Embryonic facial prominence (tissue), 1 donor: ENCODE measurements around the gene WFIKKN2.
"Not testable (repeated sequence)": the region's sequence is repeated elsewhere in the genome, so short reads cannot be mapped to it uniquely, and the experiment has no call there.

Experiments
- DNase-seq: peaks from one replicate; pipeline ENCODE4 v3.0.0-alpha.2; 2016; ENCODE audit errors: extremely low spot score

WFIKKN2 gene

GRCh38 chr17:50835301-50836234, at the start of gene WFIKKN2:
Gene WFIKKN2, plus strand, starts transcription at chr17:50835586. Its CDS starts 352 bp downstream, at chr17:50835938.
- no peak for DNase-seq

GRCh38 chr17:50785946-50786570, 49.3 kb upstream of the WFIKKN2 start:
- no peak for DNase-seq

GRCh38 chr17:50787106-50787505, 48.3 kb upstream of the WFIKKN2 start:
- no peak for DNase-seq

- no peak for DNase-seq
Measured at GRCh38 chr17:50790618-50791017, 44.8 kb upstream of the WFIKKN2 start.

GRCh38 chr17:50792132-50792531, 43.3 kb upstream of the WFIKKN2 start:
- DNase-seq = no peak

GRCh38 chr17:50793007-50793406, 42.4 kb upstream of the WFIKKN2 start:
- DNase-seq = no peak

GRCh38 chr17:50794361-50794760, 41.0 kb upstream of the WFIKKN2 start:
- no peak for DNase-seq

- no peak for DNase-seq
Measured at GRCh38 chr17:50797135-50797810, 38.1 kb upstream of the WFIKKN2 start.

GRCh38 chr17:50798424-50799288, 36.7 kb upstream of the WFIKKN2 start:
- no peak for DNase-seq

- DNase-seq = no peak
Measured at GRCh38 chr17:50799582-50799981, 35.8 kb upstream of the WFIKKN2 start.

- DNase-seq = no peak
Measured at GRCh38 chr17:50800196-50800700, 35.1 kb upstream of the WFIKKN2 start.

GRCh38 chr17:50802609-50803571, 32.5 kb upstream of the WFIKKN2 start:
- DNase-seq = no peak

- no peak for DNase-seq
Measured at GRCh38 chr17:50803676-50804075, 31.7 kb upstream of the WFIKKN2 start.

- not testable (repeated sequence) for DNase-seq
Measured at GRCh38 chr17:50804749-50805475, 30.5 kb upstream of the WFIKKN2 start.

- no peak for DNase-seq
Measured at GRCh38 chr17:50805486-50805885, 29.9 kb upstream of the WFIKKN2 start.

- DNase-seq = no peak
Measured at GRCh38 chr17:50806141-50806643, 29.2 kb upstream of the WFIKKN2 start.

- no peak for DNase-seq
Measured at GRCh38 chr17:50807009-50807408, 28.4 kb upstream of the WFIKKN2 start.

- no peak for DNase-seq
Measured at GRCh38 chr17:50807675-50808074, 27.7 kb upstream of the WFIKKN2 start.

GRCh38 chr17:50808413-50808812, 27.0 kb upstream of the WFIKKN2 start:
- no peak for DNase-seq
